8988T (cell line): ENCODE results near the gene SWT1.
"Not testable (repeated sequence)": the region's sequence is repeated elsewhere in the genome, so short reads cannot be mapped to it uniquely, and the experiment has no call there.

Experiments
- DNase-seq: peaks from one replicate; pipeline ENCODE4 v3.0.0; 2011

The SWT1 gene

GRCh38 chr1:185295091-185295490 is 138.1 kb downstream of the SWT1 start:
- DNase-seq: no peak

- no peak for DNase-seq
These were observed 141.0 kb downstream of the SWT1 start for GRCh38 chr1:185297982-185298381.

GRCh38 chr1:185300152-185300551 is 143.2 kb downstream of the SWT1 start:
- DNase-seq: no peak

- no peak for DNase-seq
These were observed 148.5 kb downstream of the SWT1 start for GRCh38 chr1:185305419-185305818.

- DNase-seq: no peak
These were observed 151.2 kb downstream of the SWT1 start for GRCh38 chr1:185308126-185308525.

- DNase-seq: no peak
These were observed 152.6 kb downstream of the SWT1 start for GRCh38 chr1:185309566-185309965.

GRCh38 chr1:185311589-185312225 is 154.7 kb downstream of the SWT1 start:
- no peak for DNase-seq

- no peak for DNase-seq
These were observed 155.6 kb downstream of the SWT1 start for GRCh38 chr1:185312361-185313138.

- DNase-seq: no peak
These were observed 157.4 kb downstream of the SWT1 start for GRCh38 chr1:185314411-185314810.

- no peak for DNase-seq
These were observed 158.6 kb downstream of the SWT1 start for GRCh38 chr1:185315445-185316071.

GRCh38 chr1:185316163-185317033 is 159.4 kb downstream of the SWT1 start:
- peak; percentile 53 for DNase-seq

- peak; percentile 85 for DNase-seq
These were observed 160.3 kb downstream of the SWT1 start, which contains the start of gene IVNS1ABP for GRCh38 chr1:185317034-185317885. Gene IVNS1ABP, minus strand, starts transcription at chr1:185317243. Its CDS starts 7,750 bp downstream, at chr1:185309493.

GRCh38 chr1:185317886-185318310 is 160.9 kb downstream of the SWT1 start:
- DNase-seq: no peak

GRCh38 chr1:185318431-185319138 is 161.6 kb downstream of the SWT1 start:
- DNase-seq: no peak

- DNase-seq: no peak
These were observed 162.1 kb downstream of the SWT1 start for GRCh38 chr1:185319139-185319475.

GRCh38 chr1:185321104-185321503 is 164.1 kb downstream of the SWT1 start:
- DNase-seq: not testable (repeated sequence)

GRCh38 chr1:185321653-185322221 is 164.8 kb downstream of the SWT1 start:
- not testable (repeated sequence) for DNase-seq

GRCh38 chr1:185322636-185323035 is 165.7 kb downstream of the SWT1 start:
- DNase-seq: no peak

- no peak for DNase-seq
These were observed 167.2 kb downstream of the SWT1 start for GRCh38 chr1:185324118-185324517.

GRCh38 chr1:185325413-185325812 is 168.4 kb downstream of the SWT1 start:
- DNase-seq: no peak

GRCh38 chr1:185328255-185328654 is 171.3 kb downstream of the SWT1 start:
- DNase-seq: no peak
